Sigmoid colon (tissue), 4 donors: Measurements from ENCODE around the gene TUBA3D.
"Not testable (repeated sequence)": the region's sequence is repeated elsewhere in the genome, so short reads cannot be mapped to it uniquely, and the experiment has no call there.

Source experiments
- POLR2A ChIP-seq, 2 donors: fragments of 450-650 bp; IDR thresholded peaks; one replicate each; pipeline ENCODE4 v1.6.1; 2016; ENCODE audit warnings: antibody characterized with exemption in 2 of 2, mild to moderate bottlenecking in 2 of 2, moderate library complexity in 2 of 2
- POLR2AphosphoS5 ChIP-seq, 4 donors: sonication (generic); formaldehyde crosslinking; IDR thresholded peaks; one replicate each; pipeline ENCODE4 v1.6.1; 2017; ENCODE audit warnings: antibody characterized with exemption in 4 of 4

GRCh38 chr2:131473266-131473665 is 2.7 kb upstream of the TUBA3D start:
- TF ChIP-seq POLR2A, POLR2AphosphoS5 (IDR thresholded peaks at IDR 0.05): not testable (repeated sequence)
